Stromal cell of bone marrow (primary cell): Measurements from ENCODE around the gene TSSK6.

ENCODE experiments used
- DNase-seq: peaks from one replicate; pipeline ENCODE4 v3.0.0-alpha.2; 2012; ENCODE audit warnings: low read depth

TSSK6 gene

GRCh38 chr19:19514881-19515641, at the start of gene TSSK6:
TSS of gene TSSK6 (minus strand) at chr19:19515548. CDS start at chr19:19515427, 121 bp downstream.
- DNase-seq, result no peak

GRCh38 chr19:19563348-19563848, 48.0 kb upstream of the TSSK6 start:
- DNase-seq, result no peak

- no peak for DNase-seq
Measured at GRCh38 chr19:19562665-19563347, 47.5 kb upstream of the TSSK6 start.

GRCh38 chr19:19561946-19562664, 46.8 kb upstream of the TSSK6 start:
- DNase-seq, result no peak

GRCh38 chr19:19559931-19560330, 44.6 kb upstream of the TSSK6 start:
- DNase-seq, result no peak

GRCh38 chr19:19558636-19559035, 43.3 kb upstream of the TSSK6 start:
- no peak for DNase-seq

GRCh38 chr19:19558055-19558454, 42.7 kb upstream of the TSSK6 start:
- no peak for DNase-seq

- DNase-seq, result no peak
Measured at GRCh38 chr19:19554074-19555023, 39.0 kb upstream of the TSSK6 start.

GRCh38 chr19:19553670-19554069, 38.3 kb upstream of the TSSK6 start:
- DNase-seq, result no peak

GRCh38 chr19:19552798-19553197, 37.5 kb upstream of the TSSK6 start:
- no peak for DNase-seq

GRCh38 chr19:19551853-19552192, 36.5 kb upstream of the TSSK6 start:
- no peak for DNase-seq

- DNase-seq, result no peak
Measured at GRCh38 chr19:19550972-19551852, 35.9 kb upstream of the TSSK6 start.

- no peak for DNase-seq
Measured at GRCh38 chr19:19550485-19550929, 35.2 kb upstream of the TSSK6 start.

- no peak for DNase-seq
Measured at GRCh38 chr19:19549804-19550464, 34.6 kb upstream of the TSSK6 start.

GRCh38 chr19:19548915-19549759, 33.8 kb upstream of the TSSK6 start:
- no peak for DNase-seq

GRCh38 chr19:19547674-19548336, 32.5 kb upstream of the TSSK6 start:
- no peak for DNase-seq

- DNase-seq, result no peak
Measured at GRCh38 chr19:19546751-19547162, 31.4 kb upstream of the TSSK6 start.

GRCh38 chr19:19545707-19546106, 30.4 kb upstream of the TSSK6 start:
- DNase-seq, result no peak
